Mucosa of descending colon (tissue), 3 donors: ENCODE data around the gene DGUOK. TPM values are rescaled to one million over a fixed set of nuclear protein-coding genes. Genes with fewer than 3 reads are reported as not detected.

Source experiments
- ATAC-seq: fragments of 200-7000 bp; cut with Tn5 transposase; one replicate; pipeline ENCODE4 v1.9.1; 2020; ENCODE audit warnings: mild to moderate bottlenecking, moderate library complexity
- DNase-seq, 3 donors: peaks; one replicate each; pipeline ENCODE4 v3.0.0-alpha.2; 2020
- H3K36me3 ChIP-seq: fragments of 200-600 bp; one replicate; pipeline ENCODE4 v1.8.0; 2021; ENCODE audit warnings: low read depth, mild to moderate bottlenecking
- H3K4me1 ChIP-seq: fragments of 200-600 bp; one replicate; pipeline ENCODE4 v1.8.0; 2021; ENCODE audit warnings: low read depth, mild to moderate bottlenecking
- H3K4me3 ChIP-seq: fragments of 200-600 bp; one replicate; pipeline ENCODE4 v1.8.0; 2021; ENCODE audit warnings: mild to moderate bottlenecking
- H3K9me3 ChIP-seq: fragments of 200-600 bp; one replicate; pipeline ENCODE4 v1.8.0; 2021; ENCODE audit warnings: mild to moderate bottlenecking
- CTCF ChIP-seq: fragments of 200-600 bp; IDR thresholded peaks from one replicate; pipeline ENCODE4 v1.8.0; 2022; ENCODE audit warnings: antibody characterized with exemption, mild to moderate bottlenecking
- intact Hi-C, 2 donors: fragments of 100-400 bp; cut with DNase I in 1 of 2; cut with micrococcal nuclease in 1 of 2; formaldehyde crosslinking; loops; one replicate each; pipeline versions ENCODE4 v1.11.0 to v1.11.1; 2022; cut with DNase I, micrococcal nuclease
- total RNA-seq, 3 donors: library from RNA; stranded (reverse); fragmentation: NEBNext Ultra II Directional in 2 of 3; extraction: Animal tissue kit (Norgen Biotek cat#: 25700) in 2 of 3; gene quantifications; one replicate each; pipeline versions ENCODE4 v1.2.1 to v1.2.4, GENCODE V29; 2021 to 2023
- donor health status: DM: no; HTN: no; CAD: no; lungs with moderate emphysema.
- donor health status: DM: no; HTN: no; CAD: no.
- donor health status: DM: no; HTN: yes; CAD: no.

DGUOK gene
- total RNA-seq, 3 donors from 2014 or later = 36.5 to 61.3 (median 57.8) TPM

DNA sequence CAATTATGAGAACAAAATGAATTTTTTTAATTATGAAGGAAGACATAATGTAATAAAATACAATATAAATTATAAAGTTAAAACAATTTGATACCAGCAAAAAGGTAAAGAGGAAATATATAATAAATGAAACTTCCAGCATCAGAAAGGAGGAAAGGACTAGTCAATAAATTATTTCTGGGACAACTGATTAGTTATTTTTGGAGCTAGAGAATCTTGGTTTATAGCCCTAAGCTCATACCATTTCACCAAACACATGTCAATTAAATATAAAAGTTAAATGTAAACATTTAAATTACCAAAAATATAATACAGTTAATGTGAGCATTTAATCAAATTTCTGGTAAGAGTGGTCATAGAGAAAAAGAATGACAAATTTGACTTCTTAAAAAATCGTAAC is 21.7 kb upstream of the DGUOK start:
- no peak for TF ChIP-seq CTCF
- Histone ChIP-seq H3K9me3 (no peaks in the 10 kb centered on the region), H3K36me3 (no peaks in the 10 kb centered on the region), H3K4me3 (no peak overlapping the region), H3K4me1 (no peaks in the 10 kb centered on the region)
- intact Hi-C loops = no loop called here
- ATAC-seq = no peak
- DNase-seq = no peak

- no peaks in the 10 kb centered on the region for H3K36me3 ChIP-seq
These were observed 19.7 kb upstream of the DGUOK start for GRCh38 chr2:73906847-73907505.

GRCh38 chr2:73907840-73908452 is 18.7 kb upstream of the DGUOK start:
- peak in 1 of 3 donors; percentile 55 for DNase-seq
- Histone ChIP-seq H3K4me3 (no peak overlapping the region), H3K9me3 (no peaks in the 10 kb centered on the region), H3K4me1 (no peaks in the 10 kb centered on the region), H3K36me3 (no peaks in the 10 kb centered on the region)
- intact Hi-C loops = no loop called here
- no peak for TF ChIP-seq CTCF
- ATAC-seq = peak; percentile 84

More at GRCh38 chr2:73906847-73907505, 19.7 kb upstream of the DGUOK start:
- no peak for TF ChIP-seq CTCF
- Histone ChIP-seq H3K4me1 (no peaks in the 10 kb centered on the region), H3K4me3 (no peak overlapping the region), H3K9me3 (no peaks in the 10 kb centered on the region)
- no peak for DNase-seq
- intact Hi-C loops = no loop called here
- no peak for ATAC-seq

DNA sequence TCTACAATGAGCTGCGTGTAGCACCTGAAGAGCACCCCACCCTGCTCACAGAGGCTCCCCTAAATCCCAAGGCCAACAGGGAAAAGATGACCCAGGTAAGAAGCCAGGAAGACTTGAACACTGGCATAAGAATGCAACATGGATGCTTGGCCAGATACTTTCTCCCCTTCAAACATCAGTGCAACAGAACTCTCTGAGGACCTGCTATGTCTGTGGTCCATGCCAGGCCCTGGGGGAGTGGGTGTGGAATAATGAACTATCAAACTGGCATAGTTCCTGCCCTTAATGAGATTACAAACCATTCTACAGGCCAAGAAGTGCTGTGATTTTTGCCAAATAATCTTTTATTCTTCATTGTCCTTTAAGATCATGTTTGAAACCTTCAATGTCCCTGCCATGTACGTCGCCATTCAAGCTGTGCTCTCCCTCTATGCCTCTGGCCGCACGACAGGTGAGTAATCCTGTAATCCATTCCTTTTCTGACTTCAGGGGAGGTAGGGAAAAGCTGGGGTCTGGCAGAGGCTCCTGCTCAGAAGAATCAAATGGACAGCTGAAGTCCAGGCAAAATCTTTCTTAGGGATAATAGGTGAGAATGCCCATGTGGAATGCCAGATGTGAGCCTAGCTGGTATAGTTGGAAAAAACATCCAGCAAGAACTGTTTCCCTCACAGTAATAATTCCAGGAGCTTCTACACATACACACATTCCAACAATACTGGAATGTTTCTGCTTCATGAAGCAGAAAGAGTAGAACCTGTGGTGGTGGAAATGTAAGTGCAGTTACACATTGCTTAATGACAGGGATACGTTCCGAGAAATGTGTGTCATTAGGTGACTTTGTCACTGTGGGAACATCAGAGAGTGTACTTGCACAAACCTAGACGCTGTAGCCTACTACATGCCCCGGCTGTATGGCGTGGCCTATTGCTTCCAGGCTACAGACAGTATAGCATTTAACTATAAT is 17.7 kb upstream of the DGUOK start:
- DNase-seq = no peak
- no peaks in the 10 kb centered on the region for H3K36me3 ChIP-seq
- ATAC-seq = no peak
- H3K4me1 ChIP-seq = no peaks in the 10 kb centered on the region
- no peaks in the 10 kb centered on the region for H3K9me3 ChIP-seq
- intact Hi-C loops = no loop called here
- no peak overlapping the region for H3K4me3 ChIP-seq
- no peak for TF ChIP-seq CTCF

- Histone ChIP-seq H3K9me3 (no peaks in the 10 kb centered on the region), H3K4me1 (no peaks in the 10 kb centered on the region), H3K4me3 (no peak overlapping the region), H3K36me3 (no peaks in the 10 kb centered on the region)
- ATAC-seq (no peak), DNase-seq (no peak)
- no peak for TF ChIP-seq CTCF
- intact Hi-C loops = no loop called here
These were observed 15.7 kb upstream of the DGUOK start for GRCh38 chr2:73910873-73911547.
